ENCODE measurements around the gene NOL6.
"Not testable (repeated sequence)": the region's sequence is repeated elsewhere in the genome, so short reads cannot be mapped to it uniquely, and the experiment has no call there.

GRCh38 chr9:33455456-33455855 lies 18.3 kb downstream of the NOL6 start:
- TF ChIP-seq CTCF, POLR2A (IDR thresholded peaks at IDR 0.05): not testable (repeated sequence)
